Measurements from ENCODE around the gene PTGFRN.

GRCh38 chr1:117013309-117013858, 103.7 kb downstream of the PTGFRN start:
- TF ChIP-seq GATA3 (IDR thresholded peaks at IDR 0.05; ENCODE audit: low read depth, low read length) (no peak), GATA2 (IDR thresholded peaks at IDR 0.05; ENCODE audit: low read depth, low read length) (no peak)
